ENCODE data around the gene SYN1.

GRCh38 chrX:47597222-47597621 lies 22.4 kb downstream of the SYN1 start:
- TF ChIP-seq CTCF (IDR thresholded peaks at IDR 0.05), result no peak
- no peak for TF ChIP-seq POLR2A (IDR thresholded peaks at IDR 0.05)
- TF ChIP-seq EP300 (IDR thresholded peaks at IDR 0.05), result no peak
